Stomach (tissue), 9 donors: ENCODE results near the gene GNGT2. TPM values are rescaled to one million over a fixed set of nuclear protein-coding genes. Genes with fewer than 3 reads are reported as not detected.

Source experiments
- DNase-seq, 2 donors: peaks; one replicate each; pipeline versions ENCODE4 v3.0.0 to v3.0.0-alpha.2; 2013 to 2019
- H3K27ac ChIP-seq, 5 donors: fragments of 200-600 bp in 4 of 5; sonication (generic) in 4 of 5; one replicate each; pipeline ENCODE4 v1.5.1; 2013 to 2019; ENCODE audit warnings: mild to moderate bottlenecking in 1 of 5, moderate library complexity in 1 of 5
- H3K27me3 ChIP-seq, 3 donors: fragments of 200-600 bp; sonication (generic); one replicate each; pipeline ENCODE4 v1.5.1; 2017 to 2019; ENCODE audit warnings: mixed run types in 1 of 3
- H3K36me3 ChIP-seq, 4 donors: fragments of 200-600 bp; sonication (generic); 1 replicate in 3 of 4; 2 replicates in 1 of 4; pipeline ENCODE4 v1.5.1; 2016 to 2019
- H3K4me1 ChIP-seq, 4 donors: fragments of 200-600 bp; sonication (generic); one replicate each; pipeline ENCODE4 v1.5.1; 2016 to 2019
- H3K4me3 ChIP-seq, 4 donors: fragments of 200-600 bp; sonication (generic) in 3 of 4; one replicate each; pipeline ENCODE4 v1.5.1; 2016 to 2019; ENCODE audit warnings: mild to moderate bottlenecking in 1 of 4
- H3K9me3 ChIP-seq, 4 donors: fragments of 200-600 bp; sonication (generic); one replicate each; pipeline ENCODE4 v1.5.1; 2016 to 2019
- CTCF ChIP-seq, 7 experiments: fragments of 450-650 bp in 4 of 7; fragments of 200-600 bp in 3 of 7; sonication (generic) in 3 of 7; IDR thresholded peaks; one replicate each; pipeline ENCODE4 v1.5.1; 2016 to 2019; ENCODE audit warnings: antibody characterized with exemption in 7 of 7, control low read depth in 2 of 7, mild to moderate bottlenecking in 1 of 7
- EP300 ChIP-seq: sonication (generic); formaldehyde crosslinking; IDR thresholded peaks from one replicate; pipeline ENCODE4 v1.6.1; 2017; ENCODE audit warnings: antibody characterized with exemption
- POLR2A ChIP-seq, 4 donors: fragments of 450-650 bp; IDR thresholded peaks; one replicate each; pipeline ENCODE4 v1.6.1; 2016; ENCODE audit warnings: antibody characterized with exemption in 4 of 4, control low read depth in 2 of 4, mild to moderate bottlenecking in 1 of 4, moderate library complexity in 1 of 4
- POLR2AphosphoS5 ChIP-seq, 3 donors: sonication (generic); formaldehyde crosslinking; IDR thresholded peaks; one replicate each; pipeline ENCODE4 v1.6.1; 2016; ENCODE audit warnings: antibody characterized with exemption in 3 of 3
- WGBS, 5 donors: extraction: QIAGEN DNeasy Blood & Tissue Kit in 3 of 5; methylation state at CpG; one replicate each; pipeline versions ENCODE4 v1.1.5 to v1.1.7; 2013 to 2018; 5-methylcytosine and 5-hydroxymethylcytosine counted together
- intact Hi-C: fragments of 100-400 bp; cut with DNase I; formaldehyde crosslinking; loops from one replicate; pipeline ENCODE4 v1.15.1; 2023; ENCODE audit warnings: low total_unique reads
- polyA plus RNA-seq, 3 donors: library from polyadenylated mRNA; stranded (reverse); fragments of 200-250 nt; gene quantifications; one replicate each; pipeline ENCODE4 v1.2.3, GENCODE V29; 2013
- total RNA-seq, 5 donors: library from RNA; depleted of rRNA; stranded (reverse); fragments of >200 nt; gene quantifications; one replicate each; pipeline versions ENCODE4 v1.1.0 to v1.2.3, GENCODE V29; 2014 to 2016
- donor health status: healthy with polysubstance abuse.
- donor health status: Bipolar disorder and iron deficiency.
- donor health status: healthy.

The GNGT2 gene
- total and polyA plus RNA-seq, 8 donors: 1.6 to 134 (median 2.8) TPM; not detected in 2

GRCh38 chr17:49241040-49241439 lies 30.7 kb upstream of the GNGT2 start:
- Histone ChIP-seq H3K36me3 (no peaks in the 10 kb centered on the region), H3K9me3 (no peaks in the 10 kb centered on the region), H3K27me3 (peaks cover 0 to 4% (median 0%) of the 10 kb centered on the region in 3 donors), H3K27ac (no peak overlapping the region), H3K4me3 (no peak overlapping the region), H3K4me1 (no peaks in the 10 kb centered on the region)
- TF ChIP-seq EP300 (no peak), POLR2AphosphoS5 (IDR thresholded peaks at IDR 0.05) (no peak), CTCF (IDR thresholded peaks at IDR 0.05) (no peak), POLR2A (IDR thresholded peaks at IDR 0.05) (no peak)
- no peak for DNase-seq
- intact Hi-C loops: no loop called here
- WGBS, 5 donors: 83 to 91% (median 86%) methylated on average over 8 of the region's 8 CpGs

- Histone ChIP-seq H3K4me1 (no peaks in the 10 kb centered on the region), H3K4me3 (no peak overlapping the region), H3K9me3 (no peaks in the 10 kb centered on the region), H3K27me3 (no peaks in the 10 kb centered on the region), H3K36me3 (no peaks in the 10 kb centered on the region), H3K27ac (no peak overlapping the region)
- WGBS, 5 donors: 52 to 69% (median 61%) methylated on average over 1 of the region's 1 CpG
- intact Hi-C loops: no loop called here
- no peak for TF ChIP-seq EP300
- TF ChIP-seq CTCF (IDR thresholded peaks at IDR 0.05): no peak
- TF ChIP-seq POLR2A (IDR thresholded peaks at IDR 0.05): no peak
- TF ChIP-seq POLR2AphosphoS5 (IDR thresholded peaks at IDR 0.05): no peak
- DNase-seq: no peak
Measured at GRCh38 chr17:49240619-49241018, 30.2 kb upstream of the GNGT2 start.

GRCh38 chr17:49239963-49240362 lies 29.6 kb upstream of the GNGT2 start:
- intact Hi-C loops: no loop called here
- no peaks in the 10 kb centered on the region for H3K36me3 ChIP-seq
- no peak for DNase-seq
- WGBS, 5 donors: 79 to 94% (median 89%) methylated on average over 1 of the region's 1 CpG
- H3K4me1 ChIP-seq: no peaks in the 10 kb centered on the region
- no peak overlapping the region for H3K4me3 ChIP-seq
- TF ChIP-seq CTCF (IDR thresholded peaks at IDR 0.05) (no peak), EP300 (no peak), POLR2AphosphoS5 (IDR thresholded peaks at IDR 0.05) (no peak), POLR2A (IDR thresholded peaks at IDR 0.05) (no peak)
- no peaks in the 10 kb centered on the region for H3K9me3 ChIP-seq
- no peaks in the 10 kb centered on the region for H3K27me3 ChIP-seq
- no peak overlapping the region for H3K27ac ChIP-seq

GRCh38 chr17:49235896-49236295 lies 25.5 kb upstream of the GNGT2 start:
- no peak for DNase-seq
- H3K9me3 ChIP-seq: no peaks in the 10 kb centered on the region
- H3K4me3 ChIP-seq: no peak overlapping the region
- WGBS, 5 donors: 55 to 80% (median 70%) methylated on average over 4 of the region's 4 CpGs
- peaks cover 0 to 3% (median 0%) of the 10 kb centered on the region in 3 donors for H3K27me3 ChIP-seq
- H3K4me1 ChIP-seq: peaks cover 0 to 9% (median 6%) of the 10 kb centered on the region in 4 donors
- H3K36me3 ChIP-seq: no peaks in the 10 kb centered on the region
- no peak for TF ChIP-seq CTCF (IDR thresholded peaks at IDR 0.05)
- no peak for TF ChIP-seq POLR2A (IDR thresholded peaks at IDR 0.05)
- TF ChIP-seq EP300: no peak
- TF ChIP-seq POLR2AphosphoS5 (IDR thresholded peaks at IDR 0.05): no peak
- H3K27ac ChIP-seq: no peak overlapping the region
- intact Hi-C loops: no loop called here
